Neural cell (in vitro differentiated cells): ENCODE measurements around the gene FH. TPM values are rescaled to one million over a fixed set of nuclear protein-coding genes. Genes with fewer than 3 reads are reported as not detected.

Experiments
- H2AFZ ChIP-seq: fragments of 200-600, 300-800 bp; sonication (generic), shearing (Covaris generic); 2 replicates; pipeline ENCODE4 v1.6.0; 2014; ENCODE audit warnings: low read depth, mild to moderate bottlenecking, antibody characterized with exemption, low read length, moderate library complexity
- H3F3A ChIP-seq: fragments of 200-600 bp; shearing (Covaris generic); 2 replicates; pipeline ENCODE4 v1.6.1; 2016; ENCODE audit warnings: mild to moderate bottlenecking, moderate library complexity, mixed read lengths, antibody characterized with exemption, low read length; ENCODE audit not compliant: insufficient read depth, poor library complexity, severe bottlenecking
- H3K27ac ChIP-seq: fragments of 200-600, 300-800 bp; sonication (generic), shearing (Covaris generic); 2 replicates; pipeline ENCODE4 v1.5.1; 2014; ENCODE audit warnings: mild to moderate bottlenecking, low read length, moderate library complexity
- H3K27me3 ChIP-seq: fragments of 300-800, 200-600 bp; sonication (generic), shearing (Covaris generic); 2 replicates; pipeline ENCODE4 v1.6.0; 2014; ENCODE audit warnings: mild to moderate bottlenecking, low read depth, low read length, moderate library complexity; ENCODE audit not compliant: insufficient read depth
- H3K36me3 ChIP-seq: fragments of 300-800, 200-600 bp; sonication (generic), shearing (Covaris generic); 2 replicates; pipeline ENCODE4 v1.5.1; 2014; ENCODE audit warnings: mild to moderate bottlenecking, antibody characterized with exemption, low read length, moderate library complexity; ENCODE audit not compliant: insufficient read depth
- H3K4me2 ChIP-seq: fragments of 300-800, 200-600 bp; sonication (generic), shearing (Covaris generic); 2 replicates; pipeline ENCODE4 v1.6.0; 2014; ENCODE audit warnings: mild to moderate bottlenecking, low read length
- H3K4me3 ChIP-seq: fragments of 300-800, 200-600 bp; sonication (generic), shearing (Covaris generic); 2 replicates; pipeline ENCODE4 v1.5.1; 2014; ENCODE audit warnings: mild to moderate bottlenecking, low read length, moderate library complexity
- H3K79me2 ChIP-seq: fragments of 200-600 bp; shearing (Covaris generic); replicated peaks from 2 replicates; pipeline ENCODE4 v1.6.0; 2014; ENCODE audit warnings: mild to moderate bottlenecking, low read length, moderate library complexity; ENCODE audit not compliant: insufficient read depth
- H3K9ac ChIP-seq: fragments of 300-800, 200-600 bp; sonication (generic), shearing (Covaris generic); 2 replicates; pipeline ENCODE4 v1.6.1; 2016; ENCODE audit warnings: mild to moderate bottlenecking, low read length, mixed read lengths
- H3K9me2 ChIP-seq: fragments of 200-600 bp; shearing (Covaris generic); 2 replicates; pipeline ENCODE4 v1.6.1; 2016; ENCODE audit warnings: mild to moderate bottlenecking, low read length, mixed read lengths; ENCODE audit not compliant: insufficient read depth
- H3K9me3 ChIP-seq: fragments of 200-600, 300-800 bp; sonication (generic), shearing (Covaris generic); 2 replicates; pipeline ENCODE4 v1.6.1; 2016; ENCODE audit warnings: mild to moderate bottlenecking, mixed run types, low read length, moderate library complexity, mixed read lengths
- H4K20me1 ChIP-seq: fragments of 200-600 bp; shearing (Covaris generic); 2 replicates; pipeline ENCODE4 v1.6.1; 2016; ENCODE audit warnings: mild to moderate bottlenecking, mixed run types; ENCODE audit not compliant: insufficient read depth
- EP300 ChIP-seq: fragments of 450-650 bp; conservative IDR thresholded peaks from 2 replicates; pipeline ENCODE4 v1.6.1; 2014; ENCODE audit warnings: antibody characterized with exemption, mild to moderate bottlenecking, moderate library complexity; ENCODE audit not compliant: poor library complexity, severe bottlenecking
- EZH2 ChIP-seq: fragments of 200-600, 300-800 bp; shearing (Covaris generic), sonication (generic); IDR thresholded peaks from 2 replicates; pipeline ENCODE4 v1.6.1; 2014; ENCODE audit warnings: antibody characterized with exemption, low read length, borderline replicate concordance, mild to moderate bottlenecking; ENCODE audit not compliant: insufficient read depth, poor library complexity, severe bottlenecking
- MXI1 ChIP-seq: fragments of 450-650 bp; conservative IDR thresholded peaks from 2 replicates; pipeline ENCODE4 v1.6.1; 2014; ENCODE audit warnings: antibody characterized with exemption, mild to moderate bottlenecking; ENCODE audit not compliant: poor library complexity, severe bottlenecking
- POLR2AphosphoS5 ChIP-seq: IDR thresholded peaks from 2 replicates; pipeline ENCODE4 v1.6.1; 2012
- RAD21 ChIP-seq: fragments of 450-650 bp; conservative IDR thresholded peaks from 2 replicates; pipeline ENCODE4 v1.6.1; 2014; ENCODE audit warnings: antibody characterized with exemption, mild to moderate bottlenecking, moderate library complexity
- SMC3 ChIP-seq: fragments of 450-650 bp; conservative IDR thresholded peaks from 2 replicates; pipeline ENCODE4 v1.6.1; 2014; ENCODE audit warnings: antibody characterized with exemption, mild to moderate bottlenecking, moderate library complexity; ENCODE audit not compliant: poor library complexity
- TAF1 ChIP-seq: IDR thresholded peaks from 2 replicates; pipeline ENCODE4 v1.6.1; 2012; ENCODE audit warnings: low read depth
- polyA plus RNA-seq: library from polyadenylated mRNA; depleted of rRNA; stranded (reverse); fragments of >200 nt; gene quantifications from 2 replicates; pipeline ENCODE4 v1.2.3, GENCODE V29; 2014
- TF ChIP-seq, protein P1 (sequence below): fragments of 450-650 bp; IDR thresholded peaks from 2 replicates; pipeline ENCODE4 v1.5.1; 2014; ENCODE audit warnings: antibody characterized with exemption, mild to moderate bottlenecking, moderate library complexity; ENCODE audit not compliant: poor library complexity, severe bottlenecking
- TF ChIP-seq, protein P2 (sequence below): IDR thresholded peaks from 2 replicates; pipeline ENCODE4 v1.6.1; 2012; ENCODE audit warnings: borderline replicate concordance

Gene FH
- polyA plus RNA-seq, 1 donor from 2014 or later = 114 TPM

DNA sequence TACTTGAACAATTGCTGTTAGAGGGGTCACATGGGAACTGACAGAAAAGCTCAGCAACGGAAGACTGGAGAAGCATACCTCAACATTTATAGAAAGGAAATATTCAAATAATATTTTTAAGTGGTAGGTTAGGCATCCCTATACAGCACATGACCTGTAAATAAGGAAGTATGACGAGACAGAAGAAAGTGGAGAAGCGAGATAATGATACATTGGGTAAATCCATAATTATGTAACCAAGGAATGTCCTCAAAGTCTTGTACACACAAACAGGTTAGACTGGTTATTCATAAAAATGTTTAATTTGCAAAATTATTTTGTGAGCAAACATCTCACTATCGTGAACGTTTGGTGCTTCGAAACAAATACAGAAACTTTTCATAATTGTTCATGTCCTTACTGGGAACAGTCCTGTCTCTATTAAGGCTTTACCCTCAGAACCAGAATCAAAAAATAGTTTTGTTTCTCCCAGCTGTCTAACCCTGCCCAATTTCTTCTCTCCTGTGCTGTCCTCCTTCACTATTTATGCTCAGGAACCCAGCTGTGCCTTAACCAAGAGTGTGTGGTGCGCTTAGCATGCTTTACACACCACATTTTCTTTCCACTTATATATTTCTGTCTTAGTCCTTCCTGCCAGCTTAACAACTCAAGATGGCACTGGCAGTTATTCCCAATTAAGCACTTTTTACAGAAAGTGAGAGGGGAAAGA, 22.8 kb upstream of the FH start:
- Histone ChIP-seq H3K27me3 (no peaks in the 10 kb centered on the region), H3K4me2 (no peak overlapping the region), H3K9me2 (no peaks in the 10 kb centered on the region), H3K79me2 (no peaks in the 10 kb centered on the region), H3K4me3 (no peak overlapping the region), H3K9ac (no peak overlapping the region), H3K27ac (no peak overlapping the region), H3K9me3 (no peaks in the 10 kb centered on the region), H3F3A (no peaks in the 10 kb centered on the region), H3K36me3 (no peaks in the 10 kb centered on the region), H4K20me1 (no peaks in the 10 kb centered on the region), H2AFZ (no peak overlapping the region)
- TF ChIP-seq, protein P1, sequence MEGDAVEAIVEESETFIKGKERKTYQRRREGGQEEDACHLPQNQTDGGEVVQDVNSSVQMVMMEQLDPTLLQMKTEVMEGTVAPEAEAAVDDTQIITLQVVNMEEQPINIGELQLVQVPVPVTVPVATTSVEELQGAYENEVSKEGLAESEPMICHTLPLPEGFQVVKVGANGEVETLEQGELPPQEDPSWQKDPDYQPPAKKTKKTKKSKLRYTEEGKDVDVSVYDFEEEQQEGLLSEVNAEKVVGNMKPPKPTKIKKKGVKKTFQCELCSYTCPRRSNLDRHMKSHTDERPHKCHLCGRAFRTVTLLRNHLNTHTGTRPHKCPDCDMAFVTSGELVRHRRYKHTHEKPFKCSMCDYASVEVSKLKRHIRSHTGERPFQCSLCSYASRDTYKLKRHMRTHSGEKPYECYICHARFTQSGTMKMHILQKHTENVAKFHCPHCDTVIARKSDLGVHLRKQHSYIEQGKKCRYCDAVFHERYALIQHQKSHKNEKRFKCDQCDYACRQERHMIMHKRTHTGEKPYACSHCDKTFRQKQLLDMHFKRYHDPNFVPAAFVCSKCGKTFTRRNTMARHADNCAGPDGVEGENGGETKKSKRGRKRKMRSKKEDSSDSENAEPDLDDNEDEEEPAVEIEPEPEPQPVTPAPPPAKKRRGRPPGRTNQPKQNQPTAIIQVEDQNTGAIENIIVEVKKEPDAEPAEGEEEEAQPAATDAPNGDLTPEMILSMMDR = no peak
- TF ChIP-seq EP300 = no peak
- TF ChIP-seq EZH2 = no peak
- TF ChIP-seq MXI1 = no peak
- TF ChIP-seq POLR2AphosphoS5 = no peak
- TF ChIP-seq RAD21 = no peak
- TF ChIP-seq SMC3 = no peak
- TF ChIP-seq, protein P2, sequence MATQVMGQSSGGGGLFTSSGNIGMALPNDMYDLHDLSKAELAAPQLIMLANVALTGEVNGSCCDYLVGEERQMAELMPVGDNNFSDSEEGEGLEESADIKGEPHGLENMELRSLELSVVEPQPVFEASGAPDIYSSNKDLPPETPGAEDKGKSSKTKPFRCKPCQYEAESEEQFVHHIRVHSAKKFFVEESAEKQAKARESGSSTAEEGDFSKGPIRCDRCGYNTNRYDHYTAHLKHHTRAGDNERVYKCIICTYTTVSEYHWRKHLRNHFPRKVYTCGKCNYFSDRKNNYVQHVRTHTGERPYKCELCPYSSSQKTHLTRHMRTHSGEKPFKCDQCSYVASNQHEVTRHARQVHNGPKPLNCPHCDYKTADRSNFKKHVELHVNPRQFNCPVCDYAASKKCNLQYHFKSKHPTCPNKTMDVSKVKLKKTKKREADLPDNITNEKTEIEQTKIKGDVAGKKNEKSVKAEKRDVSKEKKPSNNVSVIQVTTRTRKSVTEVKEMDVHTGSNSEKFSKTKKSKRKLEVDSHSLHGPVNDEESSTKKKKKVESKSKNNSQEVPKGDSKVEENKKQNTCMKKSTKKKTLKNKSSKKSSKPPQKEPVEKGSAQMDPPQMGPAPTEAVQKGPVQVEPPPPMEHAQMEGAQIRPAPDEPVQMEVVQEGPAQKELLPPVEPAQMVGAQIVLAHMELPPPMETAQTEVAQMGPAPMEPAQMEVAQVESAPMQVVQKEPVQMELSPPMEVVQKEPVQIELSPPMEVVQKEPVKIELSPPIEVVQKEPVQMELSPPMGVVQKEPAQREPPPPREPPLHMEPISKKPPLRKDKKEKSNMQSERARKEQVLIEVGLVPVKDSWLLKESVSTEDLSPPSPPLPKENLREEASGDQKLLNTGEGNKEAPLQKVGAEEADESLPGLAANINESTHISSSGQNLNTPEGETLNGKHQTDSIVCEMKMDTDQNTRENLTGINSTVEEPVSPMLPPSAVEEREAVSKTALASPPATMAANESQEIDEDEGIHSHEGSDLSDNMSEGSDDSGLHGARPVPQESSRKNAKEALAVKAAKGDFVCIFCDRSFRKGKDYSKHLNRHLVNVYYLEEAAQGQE = no peak
- TF ChIP-seq TAF1 = no peak

DNA sequence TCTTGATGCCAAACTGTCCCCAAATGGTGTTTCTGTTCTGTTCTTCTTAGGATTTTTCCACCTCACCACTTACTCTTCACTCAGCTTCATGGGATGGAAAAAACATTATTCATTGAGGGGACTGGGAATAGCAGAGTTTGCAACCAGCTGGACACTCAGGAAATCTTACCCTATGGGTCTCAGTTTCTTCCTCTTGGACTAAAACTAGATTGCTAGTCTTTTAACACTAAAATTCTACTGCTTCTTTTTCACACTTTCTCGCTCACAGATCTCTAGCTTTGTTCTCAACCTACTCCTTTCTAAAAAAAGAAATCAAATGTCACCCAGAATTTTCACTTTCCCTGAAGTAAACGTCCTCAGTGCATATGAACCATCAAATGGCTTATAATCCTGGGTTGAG, 17.4 kb upstream of the FH start:
- Histone ChIP-seq H3F3A (no peaks in the 10 kb centered on the region), H3K9me2 (no peaks in the 10 kb centered on the region), H3K27ac (no peak overlapping the region), H3K36me3 (no peaks in the 10 kb centered on the region), H3K9me3 (no peaks in the 10 kb centered on the region), H3K4me2 (no peak overlapping the region), H2AFZ (no peak overlapping the region), H3K9ac (no peak overlapping the region), H3K27me3 (no peaks in the 10 kb centered on the region), H3K4me3 (no peak overlapping the region), H3K79me2 (no peaks in the 10 kb centered on the region), H4K20me1 (no peaks in the 10 kb centered on the region)
- TF ChIP-seq, protein P2 = no peak
- TF ChIP-seq SMC3 (no peak), RAD21 (no peak), EZH2 (no peak), MXI1 (no peak), TAF1 (no peak), EP300 (no peak), POLR2AphosphoS5 (no peak)
- TF ChIP-seq, protein P1 = no peak
